GM10266 (cell line): ENCODE measurements around the gene LDLRAP1.

Experiments
- DNase-seq: peaks from one replicate; pipeline ENCODE4 v3.0.0; 2012; ENCODE audit errors: extremely low spot score
- TF ChIP-seq, protein P1 (sequence below): IDR thresholded peaks from 2 replicates; pipeline ENCODE4 v1.5.1; 2012; ENCODE audit warnings: mild to moderate bottlenecking, low read depth; ENCODE audit not compliant: control insufficient read depth, insufficient read depth; ENCODE audit errors: missing control alignments

LDLRAP1 gene

DNA sequence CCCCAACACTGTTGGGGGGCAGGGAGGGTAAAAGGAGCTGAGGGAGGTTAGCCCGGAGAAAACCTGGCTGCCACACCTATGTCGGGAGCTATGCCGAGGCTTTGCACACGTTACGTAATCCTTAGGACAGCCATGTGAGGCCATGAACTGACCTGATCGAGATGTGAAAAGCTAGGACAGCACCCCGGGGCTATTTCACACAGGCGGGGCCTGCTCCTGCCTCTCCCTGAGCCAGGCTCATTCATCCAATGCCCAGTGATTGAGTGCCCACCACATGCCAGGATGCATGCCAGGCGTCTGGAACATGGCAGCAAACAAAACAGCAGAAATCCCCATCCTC is 30.2 kb downstream of the LDLRAP1 start:
- TF ChIP-seq, protein P1, sequence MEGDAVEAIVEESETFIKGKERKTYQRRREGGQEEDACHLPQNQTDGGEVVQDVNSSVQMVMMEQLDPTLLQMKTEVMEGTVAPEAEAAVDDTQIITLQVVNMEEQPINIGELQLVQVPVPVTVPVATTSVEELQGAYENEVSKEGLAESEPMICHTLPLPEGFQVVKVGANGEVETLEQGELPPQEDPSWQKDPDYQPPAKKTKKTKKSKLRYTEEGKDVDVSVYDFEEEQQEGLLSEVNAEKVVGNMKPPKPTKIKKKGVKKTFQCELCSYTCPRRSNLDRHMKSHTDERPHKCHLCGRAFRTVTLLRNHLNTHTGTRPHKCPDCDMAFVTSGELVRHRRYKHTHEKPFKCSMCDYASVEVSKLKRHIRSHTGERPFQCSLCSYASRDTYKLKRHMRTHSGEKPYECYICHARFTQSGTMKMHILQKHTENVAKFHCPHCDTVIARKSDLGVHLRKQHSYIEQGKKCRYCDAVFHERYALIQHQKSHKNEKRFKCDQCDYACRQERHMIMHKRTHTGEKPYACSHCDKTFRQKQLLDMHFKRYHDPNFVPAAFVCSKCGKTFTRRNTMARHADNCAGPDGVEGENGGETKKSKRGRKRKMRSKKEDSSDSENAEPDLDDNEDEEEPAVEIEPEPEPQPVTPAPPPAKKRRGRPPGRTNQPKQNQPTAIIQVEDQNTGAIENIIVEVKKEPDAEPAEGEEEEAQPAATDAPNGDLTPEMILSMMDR, result no peak
- no peak for DNase-seq

DNA sequence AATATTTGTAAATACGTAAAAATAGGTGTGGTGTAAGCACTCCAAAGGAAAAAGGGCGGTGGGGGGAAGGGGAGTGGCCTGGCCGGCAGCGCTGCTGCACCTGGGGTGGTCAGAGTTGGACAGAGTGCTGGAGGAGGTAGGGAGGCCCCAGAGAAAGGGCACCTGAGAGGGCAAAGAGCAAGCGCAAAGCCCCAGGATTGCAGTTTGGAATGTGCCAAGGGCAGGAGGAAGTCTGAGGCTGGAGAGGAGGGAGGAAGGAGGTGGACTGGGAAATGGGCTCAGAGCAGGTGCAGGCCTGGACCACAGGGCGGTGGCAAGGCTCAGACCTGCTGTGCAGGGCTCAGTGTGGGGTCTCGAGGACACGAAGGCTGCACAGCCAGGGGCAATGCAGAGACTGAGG is 30.6 kb downstream of the LDLRAP1 start:
- TF ChIP-seq, protein P1, result no peak
- no peak for DNase-seq

DNA sequence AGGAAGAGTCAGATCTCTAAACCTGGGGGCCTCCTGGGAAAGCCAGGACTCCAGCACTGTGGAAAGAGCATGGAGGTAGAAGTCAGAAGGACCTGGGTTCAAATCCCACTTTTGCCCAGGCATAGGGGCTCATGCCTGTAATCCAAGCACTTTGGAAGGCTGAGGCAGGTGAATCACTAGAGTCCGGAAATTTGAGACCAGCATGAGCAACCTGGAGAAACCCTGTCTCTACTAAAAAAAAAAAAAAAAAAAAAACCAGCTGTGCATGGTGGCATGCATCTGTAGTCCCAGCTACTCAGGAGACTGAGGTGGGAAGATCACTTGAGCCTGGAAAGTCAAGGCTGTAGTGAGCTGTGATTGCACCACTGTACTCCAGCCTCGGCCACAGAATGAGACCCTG is 31.8 kb downstream of the LDLRAP1 start:
- DNase-seq, result no peak
- TF ChIP-seq, protein P1, result no peak

DNA sequence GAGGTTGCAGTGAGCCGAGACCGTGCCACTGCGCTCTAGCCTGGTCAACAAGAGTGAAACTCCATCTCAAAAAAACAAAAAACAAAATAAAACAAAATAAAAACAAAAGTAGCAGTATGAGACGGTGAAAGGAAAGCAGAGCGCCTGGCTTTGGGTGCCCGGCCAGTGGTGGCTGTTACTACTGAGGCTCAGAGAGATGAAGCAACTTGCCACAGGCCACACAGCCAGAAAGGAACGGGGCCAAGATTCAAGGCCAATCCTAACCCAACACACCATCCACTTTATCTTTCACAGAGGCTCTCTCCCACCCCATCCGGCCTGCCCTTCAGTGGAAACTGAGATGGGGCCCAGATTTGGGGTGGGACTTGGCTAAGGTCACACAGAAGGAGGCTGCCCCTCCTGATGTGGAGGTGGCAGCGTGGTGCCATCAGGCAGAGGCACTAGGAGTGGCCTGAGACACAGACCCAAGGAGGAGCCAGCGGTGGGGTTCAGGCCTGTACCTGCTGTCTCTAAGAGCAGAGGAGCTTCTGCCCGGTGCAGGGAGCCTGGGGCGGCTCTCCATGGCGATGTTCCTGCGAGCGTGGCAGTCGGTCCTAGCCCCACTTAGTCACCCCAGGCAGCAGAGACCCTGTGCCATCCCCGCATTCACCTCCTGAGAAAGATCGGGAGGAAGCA is 33.2 kb downstream of the LDLRAP1 start:
- DNase-seq, result no peak
- TF ChIP-seq, protein P1, result no peak

DNA sequence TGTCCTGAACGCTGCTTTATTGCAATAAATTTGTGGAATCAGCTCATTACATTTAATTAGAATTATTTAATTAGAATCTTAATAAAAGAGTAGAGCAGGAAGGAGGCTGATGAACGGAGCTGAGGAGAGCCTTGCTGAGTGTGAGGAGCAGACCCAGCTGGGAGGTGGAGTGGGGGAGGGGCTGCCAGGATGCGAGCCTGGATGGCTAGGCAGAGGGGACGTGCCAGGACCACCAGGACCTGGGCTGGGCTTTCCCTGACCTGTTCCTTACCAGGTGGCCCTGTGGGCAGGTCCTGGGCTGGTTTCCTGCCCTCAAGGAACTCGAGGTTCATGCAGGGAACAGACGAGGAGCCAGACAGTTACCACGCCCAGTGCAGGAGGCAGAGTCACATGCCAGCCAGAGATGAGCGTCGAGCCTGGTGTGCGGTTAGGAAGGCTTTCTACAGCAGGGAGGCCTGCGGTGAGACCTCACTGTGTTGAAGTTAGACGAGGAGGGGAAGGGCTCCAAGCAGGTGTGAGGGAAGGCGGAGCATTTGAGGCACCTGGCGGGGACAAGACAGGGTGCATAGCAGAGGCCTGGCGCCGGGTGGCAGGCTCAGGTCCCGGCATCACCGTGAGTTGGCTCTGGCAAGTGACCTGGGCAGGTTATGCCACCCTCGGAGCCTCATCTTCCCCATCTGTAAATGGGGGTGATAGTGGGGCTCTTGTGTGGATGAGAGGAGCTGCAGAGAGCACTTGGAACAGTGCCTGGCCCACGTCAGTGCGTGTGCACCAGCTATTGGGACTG is 33.9 kb downstream of the LDLRAP1 start:
- no peak for DNase-seq

DNA sequence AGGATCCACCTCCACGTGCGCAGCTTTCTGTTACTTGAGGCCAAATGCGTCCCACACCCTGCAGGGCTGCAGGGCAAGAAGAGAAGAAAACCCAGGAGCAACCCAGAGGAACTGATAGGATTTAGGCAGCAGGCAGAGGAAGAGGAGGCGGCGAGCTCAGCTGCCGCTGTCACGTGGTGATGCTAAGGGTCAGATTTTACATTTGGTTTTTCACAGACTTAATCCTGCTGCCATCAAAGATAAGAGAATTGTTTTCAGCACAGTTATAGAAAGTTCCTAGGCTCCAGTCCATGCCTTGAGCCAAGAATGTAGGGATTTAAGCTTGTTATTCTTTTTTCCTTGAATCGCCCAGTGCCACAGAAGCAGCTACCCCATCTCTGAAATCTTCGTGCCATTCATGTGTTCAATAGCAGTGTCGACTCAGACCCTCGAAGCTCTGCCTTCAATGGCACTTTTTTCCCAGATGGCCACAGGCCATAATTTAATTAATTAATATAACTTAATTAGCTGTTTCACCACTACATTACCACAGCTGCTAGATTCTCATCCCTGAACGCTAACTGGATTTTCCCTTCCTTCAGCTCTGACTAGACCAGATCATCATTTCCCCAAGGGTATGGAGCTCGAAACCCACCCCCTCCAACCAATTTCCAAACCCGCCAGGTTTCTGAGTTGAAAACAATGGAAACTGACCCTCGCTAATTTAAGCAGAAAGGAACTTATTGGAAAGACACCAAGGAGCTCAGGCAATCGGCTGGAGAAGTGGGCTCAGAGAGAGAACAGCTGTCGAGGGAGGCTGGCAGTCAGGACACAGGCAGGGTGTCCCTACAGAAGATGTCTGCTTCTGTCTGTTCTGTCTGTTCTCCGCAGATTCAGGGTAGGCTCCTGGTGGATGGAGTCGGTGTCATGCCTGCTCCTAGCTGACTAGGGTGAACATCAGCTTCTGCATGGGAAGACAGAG is 36.2 kb downstream of the LDLRAP1 start:
- DNase-seq, result no peak
- TF ChIP-seq, protein P1, result no peak

More for the DNA sequence above, 33.9 kb downstream of the LDLRAP1 start:
- TF ChIP-seq, protein P1, result no peak
